WTC11 (cell line): ENCODE results near the gene HSPA6.

Source experiments
- ATF1 ChIP-seq: sonication (generic); formaldehyde crosslinking; IDR thresholded peaks from 2 replicates; pipeline ENCODE4 v1.8.1; 2023; ENCODE audit warnings: mild to moderate bottlenecking, moderate library complexity, missing genetic modification reagents
- CBFB ChIP-seq: sonication (generic); formaldehyde crosslinking; IDR thresholded peaks from 2 replicates; pipeline ENCODE4 v1.8.1; 2022; ENCODE audit warnings: mild to moderate bottlenecking, low read depth, missing genetic modification reagents
- FOXP1 ChIP-seq: sonication (generic); formaldehyde crosslinking; IDR thresholded peaks from 2 replicates; pipeline ENCODE4 v1.8.0; 2022; ENCODE audit warnings: missing genetic modification reagents, mild to moderate bottlenecking, moderate library complexity, borderline replicate concordance
- GABPB1 ChIP-seq: sonication (generic); formaldehyde crosslinking; IDR thresholded peaks from 2 replicates; pipeline ENCODE4 v1.8.1; 2023; ENCODE audit warnings: mild to moderate bottlenecking, missing genetic modification reagents
- RELA ChIP-seq: sonication (generic); formaldehyde crosslinking; IDR thresholded peaks from 2 replicates; pipeline ENCODE4 v1.8.1; 2022; ENCODE audit warnings: missing genetic modification reagents, mild to moderate bottlenecking, borderline replicate concordance
- ZBTB21 ChIP-seq: sonication (generic); formaldehyde crosslinking; IDR thresholded peaks from 2 replicates; pipeline ENCODE4 v1.8.1; 2023; ENCODE audit warnings: mild to moderate bottlenecking, missing genetic modification reagents, borderline replicate concordance
- TF ChIP-seq, protein P1 (sequence below): fragments of 250-450 bp; sonication (Bioruptor Pico); IDR thresholded peaks from 2 replicates; pipeline ENCODE4 v1.9.0; 2021; ENCODE audit warnings: moderate library complexity, mild to moderate bottlenecking, inconsistent platforms, borderline replicate concordance
- TF ChIP-seq, protein P2 (sequence below): sonication (generic); formaldehyde crosslinking; IDR thresholded peaks from 2 replicates; pipeline ENCODE4 v1.8.1; 2022; ENCODE audit warnings: mild to moderate bottlenecking, moderate library complexity, missing genetic modification reagents
- TF ChIP-seq, protein P3 (sequence below): fragments of 200-600 bp; IDR thresholded peaks from 2 replicates; pipeline ENCODE4 v1.8.0; 2022; ENCODE audit warnings: antibody characterized with exemption
- TF ChIP-seq, protein P4 (sequence below): sonication (generic); formaldehyde crosslinking; IDR thresholded peaks from 2 replicates; pipeline ENCODE4 v1.8.1; 2023; ENCODE audit warnings: mild to moderate bottlenecking, missing genetic modification reagents, moderate library complexity
- TF ChIP-seq, protein P5 (sequence below): sonication (generic); formaldehyde crosslinking; IDR thresholded peaks from 2 replicates; pipeline ENCODE4 v1.8.0; 2022; ENCODE audit warnings: mild to moderate bottlenecking, missing genetic modification reagents
- TF ChIP-seq, protein P6 (sequence below): sonication (generic); formaldehyde crosslinking; IDR thresholded peaks from 2 replicates; pipeline ENCODE4 v1.8.1; 2022; ENCODE audit warnings: low read depth, mild to moderate bottlenecking, moderate library complexity, missing genetic modification reagents, borderline replicate concordance
- TF ChIP-seq, protein P7 (sequence below): sonication (generic); formaldehyde crosslinking; IDR thresholded peaks from 2 replicates; pipeline ENCODE4 v1.8.0; 2022; ENCODE audit warnings: mild to moderate bottlenecking, missing genetic modification reagents
- TF ChIP-seq, protein P8 (sequence below): sonication (generic); formaldehyde crosslinking; IDR thresholded peaks from 2 replicates; pipeline ENCODE4 v1.8.0; 2023; ENCODE audit warnings: missing genetic modification reagents

DNA sequence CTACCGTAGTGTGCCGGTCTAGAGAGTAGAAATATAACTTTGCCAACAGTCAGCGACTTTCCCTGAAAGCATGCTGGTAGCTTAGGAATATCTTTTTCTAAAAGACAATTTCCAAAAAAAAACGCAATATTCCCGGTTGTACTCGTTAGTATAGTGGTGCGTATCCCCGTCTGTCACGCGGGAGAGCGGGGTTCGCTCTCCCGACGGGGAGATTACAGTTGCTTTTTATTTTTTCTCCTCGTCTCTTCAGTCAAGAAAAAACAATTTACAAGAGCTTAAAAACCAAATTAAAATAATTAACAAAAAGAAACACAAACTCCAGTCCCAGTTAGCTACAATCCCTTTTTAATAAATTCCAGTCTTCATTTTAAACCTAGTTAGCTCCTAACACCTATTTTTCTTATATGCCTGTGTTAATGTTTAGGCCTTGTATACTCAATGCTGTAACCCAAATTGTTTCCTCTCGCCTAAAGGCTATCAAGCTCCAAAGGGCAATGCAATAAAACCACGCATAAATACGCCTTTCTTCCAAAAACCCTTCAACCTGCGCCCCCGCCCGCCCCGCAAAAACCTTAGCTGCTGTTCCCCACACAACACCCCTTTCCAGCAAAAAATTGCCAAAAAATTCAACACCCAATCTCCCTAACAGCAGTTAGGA is 7.8 kb downstream of the HSPA6 start:
- TF ChIP-seq, protein P1, sequence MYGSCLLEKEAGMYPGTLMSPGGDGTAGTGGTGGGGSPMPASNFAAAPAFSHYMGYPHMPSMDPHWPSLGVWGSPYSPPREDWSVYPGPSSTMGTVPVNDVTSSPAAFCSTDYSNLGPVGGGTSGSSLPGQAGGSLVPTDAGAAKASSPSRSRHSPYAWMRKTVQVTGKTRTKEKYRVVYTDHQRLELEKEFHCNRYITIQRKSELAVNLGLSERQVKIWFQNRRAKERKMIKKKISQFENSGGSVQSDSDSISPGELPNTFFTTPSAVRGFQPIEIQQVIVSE, result no peak
- TF ChIP-seq, protein P2, sequence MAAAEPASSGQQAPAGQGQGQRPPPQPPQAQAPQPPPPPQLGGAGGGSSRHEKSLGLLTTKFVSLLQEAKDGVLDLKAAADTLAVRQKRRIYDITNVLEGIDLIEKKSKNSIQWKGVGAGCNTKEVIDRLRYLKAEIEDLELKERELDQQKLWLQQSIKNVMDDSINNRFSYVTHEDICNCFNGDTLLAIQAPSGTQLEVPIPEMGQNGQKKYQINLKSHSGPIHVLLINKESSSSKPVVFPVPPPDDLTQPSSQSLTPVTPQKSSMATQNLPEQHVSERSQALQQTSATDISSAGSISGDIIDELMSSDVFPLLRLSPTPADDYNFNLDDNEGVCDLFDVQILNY, result no peak
- TF ChIP-seq, protein P3, sequence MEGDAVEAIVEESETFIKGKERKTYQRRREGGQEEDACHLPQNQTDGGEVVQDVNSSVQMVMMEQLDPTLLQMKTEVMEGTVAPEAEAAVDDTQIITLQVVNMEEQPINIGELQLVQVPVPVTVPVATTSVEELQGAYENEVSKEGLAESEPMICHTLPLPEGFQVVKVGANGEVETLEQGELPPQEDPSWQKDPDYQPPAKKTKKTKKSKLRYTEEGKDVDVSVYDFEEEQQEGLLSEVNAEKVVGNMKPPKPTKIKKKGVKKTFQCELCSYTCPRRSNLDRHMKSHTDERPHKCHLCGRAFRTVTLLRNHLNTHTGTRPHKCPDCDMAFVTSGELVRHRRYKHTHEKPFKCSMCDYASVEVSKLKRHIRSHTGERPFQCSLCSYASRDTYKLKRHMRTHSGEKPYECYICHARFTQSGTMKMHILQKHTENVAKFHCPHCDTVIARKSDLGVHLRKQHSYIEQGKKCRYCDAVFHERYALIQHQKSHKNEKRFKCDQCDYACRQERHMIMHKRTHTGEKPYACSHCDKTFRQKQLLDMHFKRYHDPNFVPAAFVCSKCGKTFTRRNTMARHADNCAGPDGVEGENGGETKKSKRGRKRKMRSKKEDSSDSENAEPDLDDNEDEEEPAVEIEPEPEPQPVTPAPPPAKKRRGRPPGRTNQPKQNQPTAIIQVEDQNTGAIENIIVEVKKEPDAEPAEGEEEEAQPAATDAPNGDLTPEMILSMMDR, result no peak
- TF ChIP-seq GABPB1 (no peak), ZBTB21 (CRISPR knock-in tag) (no peak), RELA (CRISPR knock-in tag) (no peak), ATF1 (CRISPR knock-in tag) (no peak), CBFB (CRISPR knock-in tag) (no peak), FOXP1 (no peak)
- TF ChIP-seq, protein P4, sequence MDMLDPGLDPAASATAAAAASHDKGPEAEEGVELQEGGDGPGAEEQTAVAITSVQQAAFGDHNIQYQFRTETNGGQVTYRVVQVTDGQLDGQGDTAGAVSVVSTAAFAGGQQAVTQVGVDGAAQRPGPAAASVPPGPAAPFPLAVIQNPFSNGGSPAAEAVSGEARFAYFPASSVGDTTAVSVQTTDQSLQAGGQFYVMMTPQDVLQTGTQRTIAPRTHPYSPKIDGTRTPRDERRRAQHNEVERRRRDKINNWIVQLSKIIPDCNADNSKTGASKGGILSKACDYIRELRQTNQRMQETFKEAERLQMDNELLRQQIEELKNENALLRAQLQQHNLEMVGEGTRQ (CRISPR knock-in tag), result no peak
- TF ChIP-seq, protein P5, sequence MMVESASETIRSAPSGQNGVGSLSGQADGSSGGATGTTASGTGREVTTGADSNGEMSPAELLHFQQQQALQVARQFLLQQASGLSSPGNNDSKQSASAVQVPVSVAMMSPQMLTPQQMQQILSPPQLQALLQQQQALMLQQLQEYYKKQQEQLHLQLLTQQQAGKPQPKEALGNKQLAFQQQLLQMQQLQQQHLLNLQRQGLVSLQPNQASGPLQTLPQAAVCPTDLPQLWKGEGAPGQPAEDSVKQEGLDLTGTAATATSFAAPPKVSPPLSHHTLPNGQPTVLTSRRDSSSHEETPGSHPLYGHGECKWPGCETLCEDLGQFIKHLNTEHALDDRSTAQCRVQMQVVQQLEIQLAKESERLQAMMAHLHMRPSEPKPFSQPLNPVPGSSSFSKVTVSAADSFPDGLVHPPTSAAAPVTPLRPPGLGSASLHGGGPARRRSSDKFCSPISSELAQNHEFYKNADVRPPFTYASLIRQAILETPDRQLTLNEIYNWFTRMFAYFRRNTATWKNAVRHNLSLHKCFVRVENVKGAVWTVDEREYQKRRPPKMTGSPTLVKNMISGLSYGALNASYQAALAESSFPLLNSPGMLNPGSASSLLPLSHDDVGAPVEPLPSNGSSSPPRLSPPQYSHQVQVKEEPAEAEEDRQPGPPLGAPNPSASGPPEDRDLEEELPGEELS (CRISPR knock-in tag), result no peak
- TF ChIP-seq, protein P6, sequence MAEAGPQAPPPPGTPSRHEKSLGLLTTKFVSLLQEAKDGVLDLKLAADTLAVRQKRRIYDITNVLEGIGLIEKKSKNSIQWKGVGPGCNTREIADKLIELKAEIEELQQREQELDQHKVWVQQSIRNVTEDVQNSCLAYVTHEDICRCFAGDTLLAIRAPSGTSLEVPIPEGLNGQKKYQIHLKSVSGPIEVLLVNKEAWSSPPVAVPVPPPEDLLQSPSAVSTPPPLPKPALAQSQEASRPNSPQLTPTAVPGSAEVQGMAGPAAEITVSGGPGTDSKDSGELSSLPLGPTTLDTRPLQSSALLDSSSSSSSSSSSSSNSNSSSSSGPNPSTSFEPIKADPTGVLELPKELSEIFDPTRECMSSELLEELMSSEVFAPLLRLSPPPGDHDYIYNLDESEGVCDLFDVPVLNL (CRISPR knock-in tag), result no peak
- TF ChIP-seq, protein P7, sequence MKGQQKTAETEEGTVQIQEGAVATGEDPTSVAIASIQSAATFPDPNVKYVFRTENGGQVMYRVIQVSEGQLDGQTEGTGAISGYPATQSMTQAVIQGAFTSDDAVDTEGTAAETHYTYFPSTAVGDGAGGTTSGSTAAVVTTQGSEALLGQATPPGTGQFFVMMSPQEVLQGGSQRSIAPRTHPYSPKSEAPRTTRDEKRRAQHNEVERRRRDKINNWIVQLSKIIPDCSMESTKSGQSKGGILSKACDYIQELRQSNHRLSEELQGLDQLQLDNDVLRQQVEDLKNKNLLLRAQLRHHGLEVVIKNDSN (CRISPR knock-in tag), result no peak
- TF ChIP-seq, protein P8, sequence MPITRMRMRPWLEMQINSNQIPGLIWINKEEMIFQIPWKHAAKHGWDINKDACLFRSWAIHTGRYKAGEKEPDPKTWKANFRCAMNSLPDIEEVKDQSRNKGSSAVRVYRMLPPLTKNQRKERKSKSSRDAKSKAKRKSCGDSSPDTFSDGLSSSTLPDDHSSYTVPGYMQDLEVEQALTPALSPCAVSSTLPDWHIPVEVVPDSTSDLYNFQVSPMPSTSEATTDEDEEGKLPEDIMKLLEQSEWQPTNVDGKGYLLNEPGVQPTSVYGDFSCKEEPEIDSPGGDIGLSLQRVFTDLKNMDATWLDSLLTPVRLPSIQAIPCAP (CRISPR knock-in tag), result no peak
